NB4 (cell line): Measurements from ENCODE around the gene ACTL9.

ENCODE experiments used
- POLR2A ChIP-seq: IDR thresholded peaks from 2 replicates; pipeline ENCODE4 v1.6.1; 2011; ENCODE audit warnings: mild to moderate bottlenecking; ENCODE audit not compliant: insufficient read length; ENCODE audit errors: extremely low read depth
- TF ChIP-seq, protein P1 (sequence below): IDR thresholded peaks from one replicate; pipeline ENCODE4 v1.5.1; 2012; ENCODE audit warnings: low read depth, low read length

- TF ChIP-seq, protein P1, sequence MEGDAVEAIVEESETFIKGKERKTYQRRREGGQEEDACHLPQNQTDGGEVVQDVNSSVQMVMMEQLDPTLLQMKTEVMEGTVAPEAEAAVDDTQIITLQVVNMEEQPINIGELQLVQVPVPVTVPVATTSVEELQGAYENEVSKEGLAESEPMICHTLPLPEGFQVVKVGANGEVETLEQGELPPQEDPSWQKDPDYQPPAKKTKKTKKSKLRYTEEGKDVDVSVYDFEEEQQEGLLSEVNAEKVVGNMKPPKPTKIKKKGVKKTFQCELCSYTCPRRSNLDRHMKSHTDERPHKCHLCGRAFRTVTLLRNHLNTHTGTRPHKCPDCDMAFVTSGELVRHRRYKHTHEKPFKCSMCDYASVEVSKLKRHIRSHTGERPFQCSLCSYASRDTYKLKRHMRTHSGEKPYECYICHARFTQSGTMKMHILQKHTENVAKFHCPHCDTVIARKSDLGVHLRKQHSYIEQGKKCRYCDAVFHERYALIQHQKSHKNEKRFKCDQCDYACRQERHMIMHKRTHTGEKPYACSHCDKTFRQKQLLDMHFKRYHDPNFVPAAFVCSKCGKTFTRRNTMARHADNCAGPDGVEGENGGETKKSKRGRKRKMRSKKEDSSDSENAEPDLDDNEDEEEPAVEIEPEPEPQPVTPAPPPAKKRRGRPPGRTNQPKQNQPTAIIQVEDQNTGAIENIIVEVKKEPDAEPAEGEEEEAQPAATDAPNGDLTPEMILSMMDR = no peak
- TF ChIP-seq POLR2A = no peak
Observed at GRCh38 chr19:8695911-8696310, 2.7 kb downstream of the ACTL9 start.
